Activated CD8-positive, alpha-beta memory T cell treated with anti-CD3 and anti-CD28 coated beads, Interleukin-2, amount 50 U/mL, for 48 hours (primary cell): ENCODE results near the gene CRISPLD2.
A peak's percentile ranks its signal among the peaks of the same experiment; 100 is the strongest.
"Not testable (repeated sequence)": the region's sequence is repeated elsewhere in the genome, so short reads cannot be mapped to it uniquely, and the experiment has no call there.

ENCODE experiments used
- DNase-seq: peaks from one replicate; pipeline ENCODE4 v3.0.0-alpha.2; 2020

CRISPLD2 gene

DNA sequence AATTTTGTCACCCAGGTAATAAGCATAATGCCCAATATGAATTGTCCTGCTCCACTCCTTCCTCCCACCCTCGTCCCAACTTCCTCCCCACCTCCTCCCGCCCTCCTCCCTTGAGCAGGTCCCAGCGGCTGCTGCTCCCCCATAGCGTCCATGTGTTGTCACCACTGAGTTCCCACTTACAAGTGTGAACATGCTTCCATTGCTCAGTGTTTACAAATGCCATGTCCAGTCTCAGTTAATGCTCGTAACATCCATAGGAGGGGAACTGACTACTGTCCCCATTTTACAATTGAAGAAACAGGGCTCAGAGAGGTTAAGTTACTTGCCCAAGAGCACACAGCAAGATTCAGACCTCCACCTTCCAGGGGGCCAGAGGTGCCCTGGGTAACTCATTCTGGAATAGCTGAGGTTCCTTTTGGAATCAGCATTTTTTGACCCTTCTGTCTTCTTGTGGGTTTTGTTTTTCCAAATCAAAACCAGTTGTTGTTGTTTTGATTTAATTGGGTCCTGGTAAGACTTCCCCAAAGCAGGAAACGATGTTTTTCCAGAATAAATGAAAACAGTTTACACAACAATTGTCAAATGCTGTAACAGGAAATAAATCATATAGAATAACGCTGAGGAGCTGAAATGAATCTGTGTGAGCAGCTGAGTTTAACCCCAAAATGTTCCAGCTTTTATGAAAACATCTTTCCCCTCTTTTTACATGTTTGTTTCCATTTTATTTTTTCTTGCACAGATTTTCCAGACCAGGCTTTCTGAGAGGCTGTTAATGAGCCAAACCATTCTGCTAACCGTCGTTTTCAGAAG lies 117.6 kb downstream of the CRISPLD2 start:
- DNase-seq = no peak

GRCh38 chr16:84938616-84939015 lies 118.8 kb downstream of the CRISPLD2 start:
- not testable (repeated sequence) for DNase-seq

DNA sequence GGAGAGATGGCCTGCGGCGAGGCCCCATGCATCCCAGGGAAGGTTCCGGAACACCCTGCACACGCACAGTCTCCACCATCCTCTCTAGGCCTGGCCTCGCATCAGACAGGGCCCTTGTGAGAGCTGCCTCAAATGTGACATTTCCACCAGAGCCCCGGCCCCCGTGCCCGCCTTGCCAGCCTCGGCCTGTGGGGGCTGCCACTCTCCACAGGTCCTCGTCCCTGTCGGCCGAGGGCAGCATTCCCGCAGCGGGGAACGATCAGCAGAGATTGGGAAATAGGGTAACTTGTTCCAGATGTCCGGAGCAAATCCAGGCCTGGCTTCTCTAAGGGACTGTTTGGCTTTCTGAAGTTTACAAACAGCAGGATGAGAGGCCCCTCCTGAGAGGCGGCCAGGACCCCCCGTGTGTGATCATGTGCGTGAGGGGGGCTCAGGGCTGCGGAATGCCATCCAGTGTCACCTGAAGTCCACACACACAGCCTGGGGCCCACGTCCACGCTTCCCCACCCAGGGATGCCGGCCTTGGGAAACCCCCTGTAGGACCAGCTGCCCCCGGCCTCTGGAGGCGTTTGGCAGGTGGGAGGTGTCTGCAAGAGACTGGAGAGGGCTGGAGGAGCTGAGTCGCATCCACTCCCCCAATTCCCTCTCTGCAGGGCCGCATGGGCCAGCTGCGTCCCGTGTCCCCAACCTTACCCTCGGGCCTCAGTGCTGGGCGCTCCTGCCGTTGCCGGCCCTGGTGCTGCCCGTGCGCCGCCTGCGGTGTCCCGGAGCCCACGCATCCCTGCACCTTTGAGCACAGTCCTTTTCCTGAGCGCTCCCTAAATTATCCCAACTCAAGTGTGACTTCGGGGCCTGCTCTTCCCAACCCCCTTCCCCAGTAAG lies 121.1 kb downstream of the CRISPLD2 start:
- DNase-seq = no peak

DNA sequence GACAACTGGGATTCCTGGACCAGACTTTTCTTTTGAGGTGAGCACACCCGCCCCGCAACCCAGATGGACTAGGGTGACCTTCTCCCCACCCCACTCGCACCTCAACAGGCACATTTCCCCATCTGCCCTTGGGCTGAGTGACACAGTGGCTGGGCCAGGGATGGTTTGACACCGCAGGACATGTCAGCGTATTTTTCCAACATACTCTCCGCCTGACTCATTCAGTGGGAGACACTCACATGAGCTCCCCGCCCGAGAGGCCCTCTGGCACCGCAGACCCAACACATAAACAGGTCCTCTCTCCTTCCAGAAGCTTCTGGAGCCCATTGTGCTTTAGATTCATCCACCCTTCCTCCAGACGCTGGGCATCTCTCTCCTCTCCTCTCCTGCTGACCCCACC lies 122.1 kb downstream of the CRISPLD2 start:
- DNase-seq = no peak

DNA sequence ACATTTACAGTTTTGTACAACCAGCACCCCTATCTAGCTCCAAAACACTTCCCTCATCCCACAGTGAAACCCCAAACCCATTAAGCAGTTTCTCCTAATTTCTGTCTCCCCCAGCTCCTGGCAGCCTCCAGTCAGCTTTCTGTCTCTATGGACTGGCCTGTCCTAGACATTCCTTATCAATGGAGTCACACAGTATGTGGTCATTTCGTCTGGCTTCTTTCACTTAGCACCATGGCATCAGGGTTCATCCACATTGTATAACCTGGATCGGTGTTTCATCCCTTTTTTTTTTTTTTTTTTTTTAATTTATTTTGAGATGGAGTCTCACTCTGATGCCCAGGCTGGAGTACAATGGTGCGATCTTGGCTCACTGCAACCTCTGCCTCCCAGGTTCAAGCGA lies 123.0 kb downstream of the CRISPLD2 start:
- no peak for DNase-seq

GRCh38 chr16:84943620-84944019 lies 123.8 kb downstream of the CRISPLD2 start:
- DNase-seq = no peak

- no peak for DNase-seq
These were observed 127.2 kb downstream of the CRISPLD2 start for GRCh38 chr16:84947022-84947421.

DNA sequence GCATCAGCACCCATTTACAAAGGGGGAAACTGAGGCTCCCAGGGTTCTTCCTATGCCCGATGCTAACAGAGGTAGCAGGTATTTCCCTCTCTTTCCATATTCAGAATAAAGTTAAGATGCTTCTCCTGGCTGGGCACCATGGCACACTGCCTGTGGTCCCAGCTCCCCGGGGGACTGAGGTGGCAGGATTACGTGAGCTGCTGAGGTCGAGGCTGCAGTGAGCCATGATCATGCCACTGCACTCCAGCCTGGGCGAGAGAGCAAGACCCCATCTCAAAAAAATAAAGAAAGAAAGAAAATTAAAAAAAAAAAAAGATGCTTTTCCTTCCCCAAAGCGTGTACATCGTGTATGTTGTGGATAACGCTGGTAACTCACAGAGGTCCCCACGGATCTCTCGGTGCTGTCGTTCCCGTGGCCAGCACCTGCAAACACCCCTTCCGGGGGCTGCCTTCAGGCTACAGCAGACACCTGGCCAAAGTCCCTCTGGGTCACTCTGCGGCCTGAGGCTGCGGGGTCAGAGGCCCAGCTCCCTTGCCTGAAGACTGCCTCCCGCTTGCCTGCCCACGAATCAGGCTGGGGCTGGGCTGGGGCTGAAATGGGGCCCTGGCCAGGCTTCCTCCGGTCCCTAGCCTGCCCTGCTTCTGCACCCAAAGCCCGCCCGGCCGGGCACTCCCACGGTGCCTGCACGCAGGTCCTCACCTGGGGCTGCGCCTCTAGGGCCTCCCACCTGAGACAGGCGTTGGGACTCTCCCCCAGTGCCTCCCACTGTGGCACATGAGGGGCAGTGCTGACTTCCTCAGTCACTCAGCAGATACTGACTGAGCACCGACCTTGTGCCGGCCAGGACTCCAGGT lies 128.4 kb downstream of the CRISPLD2 start:
- DNase-seq = no peak

DNA sequence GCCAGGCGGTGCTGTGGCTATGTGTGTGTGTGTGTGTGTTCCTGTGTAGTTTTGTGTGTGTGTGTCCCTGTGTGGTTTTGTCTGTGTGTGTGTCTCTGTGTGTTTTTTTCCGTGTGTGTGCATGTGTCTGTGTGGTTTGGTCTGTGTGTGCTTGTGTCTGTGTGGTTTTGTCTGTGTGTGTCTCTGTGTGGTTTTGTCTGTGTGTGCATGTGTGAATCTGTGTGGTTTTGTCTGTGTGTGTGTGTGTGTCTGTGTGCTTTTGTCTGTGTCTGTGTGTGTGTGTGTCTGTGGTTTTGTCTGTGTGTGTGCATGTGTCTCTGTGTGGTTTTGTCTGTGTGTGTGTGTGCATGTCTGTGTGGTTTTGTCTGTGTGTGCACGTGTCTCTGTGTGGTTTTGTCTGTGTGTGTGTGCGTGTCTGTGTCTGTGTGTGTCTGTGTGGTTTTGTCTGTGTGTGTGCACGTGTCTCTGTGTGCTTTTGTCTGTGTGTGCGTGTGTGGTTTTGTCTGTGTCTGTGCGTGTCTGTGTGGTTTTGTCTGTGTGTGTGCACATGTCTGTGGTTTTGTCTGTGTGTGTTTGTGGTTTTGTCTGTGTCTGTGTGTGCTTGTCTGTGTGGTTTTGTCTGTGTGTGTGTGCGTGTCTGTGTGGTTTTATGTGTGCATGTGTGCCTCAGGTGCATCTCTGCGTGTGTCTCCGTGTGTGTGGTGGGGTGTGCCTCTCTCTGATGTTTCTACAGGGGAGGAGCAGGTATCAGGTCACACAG lies 129.2 kb downstream of the CRISPLD2 start:
- no peak for DNase-seq

DNA sequence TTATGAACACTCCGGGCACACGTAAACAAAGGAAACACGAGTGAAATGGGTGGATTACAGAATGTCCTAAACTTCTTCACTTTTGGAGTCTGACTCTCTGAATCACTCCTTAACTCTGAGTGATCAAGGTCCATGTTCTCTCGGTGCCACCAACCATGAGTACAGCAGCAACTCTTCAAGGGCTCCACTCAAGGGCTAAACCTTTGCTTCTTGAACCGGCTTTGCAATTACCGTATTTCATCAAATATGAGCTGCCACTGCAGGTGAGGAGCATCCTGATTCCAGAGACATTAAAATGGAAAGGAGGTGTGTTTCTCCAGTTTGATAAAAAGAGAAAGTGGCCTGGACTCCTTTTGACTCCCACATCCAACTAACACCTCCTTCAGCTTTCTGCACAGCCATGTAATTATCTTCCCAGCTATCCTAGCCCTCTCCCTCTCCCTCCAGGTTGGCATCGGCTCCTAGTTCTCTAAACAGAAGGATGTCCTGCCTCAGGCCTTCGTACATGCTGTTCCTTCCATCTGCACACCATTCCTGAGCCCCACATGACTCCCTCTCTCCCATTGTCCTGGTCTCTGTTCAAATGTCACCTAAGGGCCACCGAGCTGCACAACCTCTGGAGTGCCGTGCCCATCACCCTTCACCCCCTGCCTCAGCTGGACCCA lies 130.1 kb downstream of the CRISPLD2 start:
- DNase-seq = no peak

DNA sequence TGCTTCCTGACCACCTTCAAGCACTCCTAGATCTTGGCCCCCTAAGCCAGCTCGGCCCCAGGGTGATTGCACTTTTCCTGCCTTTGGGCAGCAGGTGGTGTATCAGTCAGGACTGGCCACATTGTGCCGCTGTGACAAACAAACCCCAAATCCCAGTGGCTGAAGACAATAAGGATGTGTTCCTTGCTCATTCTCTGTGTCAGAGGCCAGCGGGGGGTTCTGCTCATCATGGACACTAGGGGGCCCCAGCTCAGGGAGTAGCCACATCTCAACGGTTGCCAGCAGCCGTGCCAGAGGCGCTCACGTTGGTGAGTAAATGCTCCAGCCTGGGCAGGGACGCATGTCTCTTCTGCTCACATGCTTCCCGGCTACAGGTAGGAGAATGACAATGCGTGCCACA lies 131.1 kb downstream of the CRISPLD2 start:
- peak; percentile 70 for DNase-seq

- DNase-seq = peak; percentile 80
These were observed 132.8 kb downstream of the CRISPLD2 start for GRCh38 chr16:84952335-84953189.

- DNase-seq = no peak
These were observed 133.5 kb downstream of the CRISPLD2 start for GRCh38 chr16:84953190-84953746.

- no peak for DNase-seq
These were observed 135.6 kb downstream of the CRISPLD2 start for GRCh38 chr16:84955427-84955826.

GRCh38 chr16:84957192-84957591 lies 137.4 kb downstream of the CRISPLD2 start:
- DNase-seq = no peak

DNA sequence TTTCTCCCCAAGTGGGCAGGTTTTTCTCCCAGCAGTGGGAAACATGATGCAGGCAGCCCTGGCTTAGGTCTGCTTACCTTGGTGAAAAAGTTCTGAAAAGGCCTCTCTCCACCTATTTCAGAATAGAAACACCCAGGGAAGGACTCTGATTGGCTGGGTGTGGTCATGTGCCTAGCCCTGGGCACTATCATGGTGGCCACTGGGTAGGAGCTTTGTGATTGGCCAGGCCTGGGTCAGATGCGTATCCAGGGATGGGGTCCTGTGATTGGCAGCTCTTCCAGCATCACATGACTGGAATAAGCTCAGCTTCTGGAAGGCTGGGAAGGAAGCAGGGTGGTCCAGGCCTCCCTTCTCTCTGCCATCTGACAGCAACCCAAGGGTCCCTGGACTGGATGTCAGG lies 138.0 kb downstream of the CRISPLD2 start:
- no peak for DNase-seq
